HCT116 (cell line): ENCODE results near the gene HEATR5A. TPM values are rescaled to one million over a fixed set of nuclear protein-coding genes. Genes with fewer than 3 reads are reported as not detected.
"Not testable (repeated sequence)": the region's sequence is repeated elsewhere in the genome, so short reads cannot be mapped to it uniquely, and the experiment has no call there.

Source experiments
- ATAC-seq: fragments of 200-7000 bp; cut with Tn5 transposase; 2 replicates; pipeline ENCODE4 v1.9.1; 2020; ENCODE audit warnings: mild to moderate bottlenecking, moderate library complexity
- BruUV-seq: library from RNA; stranded (reverse); fragments of 400-500 nt; replicated peaks from 2 replicates; lab custom pipeline; 2021; lab: Mats Ljungman, UMichigan
- CTCF ChIA-PET: fragments of 300-600 bp; sonication (Branson Sonifier 250); formaldehyde crosslinking; loops from one replicate; lab custom pipeline; 2021; ENCODE audit warnings: antibody characterized with exemption; lab: Charles Lee
- POLR2A ChIA-PET: fragments of 300-600, 350-600 bp; sonication (Branson Sonifier 250); formaldehyde crosslinking; loops from one replicate; lab custom pipeline; 2021; ENCODE audit warnings: antibody characterized with exemption; lab: Charles Lee
- RAD21 ChIA-PET, 2 experiments: fragments of 300-600 bp; sonication (Branson Sonifier 250); formaldehyde crosslinking; loops; one replicate each; lab custom pipeline; 2023; ENCODE audit warnings: low total read pairs in 2 of 2; ENCODE audit not compliant: uncharacterized antibody in 2 of 2, unreplicated experiment in 2 of 2, low non-redundant PET in 1 of 2; lab: Charles Lee
- DNase-seq: peaks from one replicate; pipeline ENCODE4 v3.0.0-alpha.2; 2010; ENCODE audit warnings: low read depth, low spot score
- H2AFZ ChIP-seq: fragments of 200-600 bp; shearing (Covaris generic), sonication (generic); 2 replicates; pipeline ENCODE4 v1.6.1; 2017; ENCODE audit warnings: low read depth, mixed run types, mixed read lengths, antibody characterized with exemption, low read length; ENCODE audit not compliant: poor library complexity, severe bottlenecking
- H3K27ac ChIP-seq: 2 replicates; pipeline ENCODE4 v1.5.1; 2012; ENCODE audit warnings: low read depth, low read length
- H3K27me3 ChIP-seq: fragments of 200-600 bp; sonication (generic); 2 replicates; pipeline ENCODE4 v1.6.1; 2016; ENCODE audit warnings: mixed run types, low read length, mixed read lengths; ENCODE audit not compliant: insufficient read depth
- H3K36me3 ChIP-seq, 2 experiments: fragments of 200-500 bp in 1 of 2; fragments of 200-600 bp in 1 of 2; sonication (Bioruptor generic) in 1 of 2; sonication (generic) in 1 of 2; 2 replicates each; pipeline versions ENCODE4 v1.5.1 to v1.6.1; 2014 to 2016; ENCODE audit warnings: low read length in 2 of 2, inconsistent platforms in 1 of 2, mixed read lengths in 1 of 2, mixed run types in 1 of 2; ENCODE audit not compliant: insufficient read depth in 2 of 2, control insufficient read depth in 1 of 2
- H3K4me1 ChIP-seq, 2 experiments: fragments of 200-600 bp in 1 of 2; sonication (generic) in 1 of 2; 2 replicates each; pipeline versions ENCODE4 v1.5.1 to v1.6.1; 2012 to 2017; ENCODE audit warnings: low read length in 2 of 2, inconsistent platforms in 1 of 2, mild to moderate bottlenecking in 1 of 2, mixed read lengths in 1 of 2, mixed run types in 1 of 2, moderate library complexity in 1 of 2; ENCODE audit not compliant: insufficient read depth in 2 of 2, control insufficient read depth in 1 of 2
- H3K4me2 ChIP-seq: fragments of 200-600 bp; sonication (generic); 2 replicates; pipeline ENCODE4 v1.6.1; 2017; ENCODE audit warnings: mixed run types, low read length, mixed read lengths
- H3K4me3 ChIP-seq, 2 experiments: fragments of 200-600 bp in 1 of 2; sonication (generic) in 1 of 2; replicated peaks in 1 of 2; 2 replicates each; pipeline ENCODE4 v1.5.1; 2011 to 2016; ENCODE audit warnings: low read length in 2 of 2, control low read depth in 1 of 2, low read depth in 1 of 2, mild to moderate bottlenecking in 1 of 2, mixed read lengths in 1 of 2, mixed run types in 1 of 2
- H3K79me2 ChIP-seq: fragments of 200-600 bp; sonication (generic); 2 replicates; pipeline ENCODE4 v1.6.1; 2017; ENCODE audit warnings: mild to moderate bottlenecking, mixed run types, low read length, moderate library complexity, mixed read lengths; ENCODE audit not compliant: insufficient read depth
- H3K9ac ChIP-seq: fragments of 200-600 bp; sonication (generic); 2 replicates; pipeline ENCODE4 v1.6.1; 2016; ENCODE audit warnings: low read length, mixed read lengths
- H3K9me2 ChIP-seq: fragments of 200-600 bp; sonication (generic), shearing (Covaris generic); 2 replicates; pipeline ENCODE4 v1.6.1; 2017; ENCODE audit warnings: mixed run types, mild to moderate bottlenecking, moderate library complexity; ENCODE audit not compliant: insufficient read depth
- H3K9me3 ChIP-seq, 2 experiments: fragments of 200-500 bp in 1 of 2; fragments of 200-600 bp in 1 of 2; sonication (Bioruptor generic) in 1 of 2; sonication (generic) in 1 of 2; 2 replicates each; pipeline ENCODE4 v1.6.1; 2014 to 2017; ENCODE audit warnings: low read length in 2 of 2, mixed read lengths in 2 of 2, inconsistent platforms in 1 of 2, low read depth in 1 of 2, mild to moderate bottlenecking in 1 of 2, mixed run types in 1 of 2, moderate library complexity in 1 of 2; ENCODE audit not compliant: control insufficient read depth in 1 of 2, insufficient read depth in 1 of 2
- H4K20me1 ChIP-seq: fragments of 200-600 bp; sonication (generic), shearing (Covaris generic); 2 replicates; pipeline ENCODE4 v1.6.1; 2017; ENCODE audit warnings: mixed run types, mild to moderate bottlenecking, moderate library complexity; ENCODE audit not compliant: insufficient read depth
- ATF3 ChIP-seq: IDR thresholded peaks from 2 replicates; pipeline ENCODE4 v1.6.1; 2012
- CBX3 ChIP-seq: IDR thresholded peaks from 2 replicates; pipeline ENCODE4 v1.6.1; 2012; ENCODE audit warnings: low read depth
- CEBPB ChIP-seq: IDR thresholded peaks from 2 replicates; pipeline ENCODE4 v1.6.1; 2012; ENCODE audit warnings: low read depth
- EZH2 ChIP-seq: fragments of 200-600 bp; sonication (generic); IDR thresholded peaks from 2 replicates; pipeline ENCODE4 v1.6.1; 2017; ENCODE audit warnings: antibody characterized with exemption, mixed run types
- FOSL1 ChIP-seq: IDR thresholded peaks from 2 replicates; pipeline ENCODE4 v1.6.1; 2012; ENCODE audit warnings: low read depth
- JUND ChIP-seq: IDR thresholded peaks from 2 replicates; pipeline ENCODE4 v1.6.1; 2012
- MAX ChIP-seq: IDR thresholded peaks from 2 replicates; pipeline ENCODE4 v1.6.1; 2012
- POLR2A ChIP-seq: IDR thresholded peaks from 2 replicates; pipeline ENCODE4 v1.7.0; 2011; ENCODE audit warnings: borderline replicate concordance; ENCODE audit not compliant: insufficient read depth, insufficient read length; ENCODE audit errors: extremely low read depth
- RAD21 ChIP-seq: IDR thresholded peaks from 2 replicates; pipeline ENCODE4 v1.6.1; 2012; ENCODE audit warnings: low read depth, mild to moderate bottlenecking
- SIN3A ChIP-seq: IDR thresholded peaks from 2 replicates; pipeline ENCODE4 v1.6.1; 2012; ENCODE audit warnings: low read depth
- SP1 ChIP-seq: IDR thresholded peaks from 2 replicates; pipeline ENCODE4 v1.6.1; 2012; ENCODE audit warnings: low read depth
- ZNF274 ChIP-seq: fragments of 200-500 bp; sonication (Bioruptor generic); IDR thresholded peaks from 2 replicates; pipeline ENCODE4 v1.6.1; 2014; ENCODE audit warnings: mild to moderate bottlenecking, low read depth, low read length, inconsistent platforms
- intact Hi-C: fragments of 100-400 bp; cut with micrococcal nuclease; formaldehyde crosslinking; loops from 2 replicates; pipeline ENCODE4 v1.10.0; 2022
- total RNA-seq: library from RNA; stranded (reverse); gene quantifications from one replicate; pipeline ENCODE4 v1.2.1, GENCODE V29; 2021; ENCODE audit not compliant: unreplicated experiment

The HEATR5A gene
- total RNA-seq, 1 experiment from 2014 or later = 20.9 TPM

- no peak for ATAC-seq
- BruUV-seq = no TSS peak
- no peak overlapping the region for H3K4me2 ChIP-seq
Measured at GRCh38 chr14:31382221-31382620, 38.1 kb downstream of the HEATR5A start.

GRCh38 chr14:31380106-31380505, 40.2 kb downstream of the HEATR5A start:
- RAD21 ChIA-PET = no interaction called here
- ATAC-seq (no peak), DNase-seq (no peak)
- TF ChIP-seq EZH2 = no peak
- no peak for TF ChIP-seq ZNF274
- no peak for TF ChIP-seq SIN3A
- no peak for TF ChIP-seq SP1
- no peak for TF ChIP-seq FOSL1
- no peak for TF ChIP-seq RAD21
- TF ChIP-seq, all 23 proteins: peak for 0
- ChIA-PET POLR2A (no interaction called here), CTCF (no interaction called here)
- Histone ChIP-seq H3K4me3 (no peak overlapping the region), H3K9me2 (no peaks in the 10 kb centered on the region), H3K36me3 (no peaks in the 10 kb centered on the region), H3K9ac (no peak overlapping the region), H3K27me3 (no peaks in the 10 kb centered on the region), H4K20me1 (no peaks in the 10 kb centered on the region), H3K79me2 (no peaks in the 10 kb centered on the region), H3K9me3 (no peaks in the 10 kb centered on the region), H3K27ac (no peak overlapping the region), H2AFZ (no peak overlapping the region), H3K4me1 (peaks cover 6 to 7% of the 10 kb centered on the region in 2 experiments; a peak in 3 of 4 replicates), H3K4me2 (no peak overlapping the region)
- BruUV-seq = no TSS peak
- intact Hi-C loops = no loop called here

More at GRCh38 chr14:31382221-31382620, 38.1 kb downstream of the HEATR5A start:
- no peak for DNase-seq
- Histone ChIP-seq H3K27me3 (no peaks in the 10 kb centered on the region), H3K9me3 (no peaks in the 10 kb centered on the region), H3K9ac (no peak overlapping the region)
- no peak for TF ChIP-seq CEBPB
- TF ChIP-seq POLR2A = no peak
- no peak for TF ChIP-seq JUND
- TF ChIP-seq MAX = no peak
- TF ChIP-seq ATF3 = no peak
- no peak for TF ChIP-seq SIN3A
- TF ChIP-seq CBX3 = no peak
- TF ChIP-seq, all 23 proteins: peak for 0
- Histone ChIP-seq H3K4me3 (no peak overlapping the region), H3K27ac (no peak overlapping the region), H3K9me2 (no peaks in the 10 kb centered on the region), H3K4me1 (peaks cover 6 to 7% of the 10 kb centered on the region in 2 experiments; a peak in 3 of 4 replicates), H2AFZ (no peak overlapping the region), H3K36me3 (no peaks in the 10 kb centered on the region), H4K20me1 (no peaks in the 10 kb centered on the region), H3K79me2 (no peaks in the 10 kb centered on the region)
- POLR2A ChIA-PET = no interaction called here
- CTCF ChIA-PET = interaction anchor here (1.0 kb wide), 1 partner anchor 872 kb away, joined by 3 read pairs; no protein-coding TSS in a partner anchor
- RAD21 ChIA-PET = no interaction called here
- intact Hi-C loops = no loop called here

- RAD21 ChIA-PET, H3K4me2 ChIP-seq, H3K36me3 ChIP-seq, DNase-seq, H3K79me2 ChIP-seq, H3K27ac ChIP-seq, CTCF ChIA-PET, H3K9me2 ChIP-seq, H3K27me3 ChIP-seq, ATAC-seq, H3K9ac ChIP-seq, H3K9me3 ChIP-seq, H2AFZ ChIP-seq, H3K4me1 ChIP-seq, intact Hi-C loops, H3K4me3 ChIP-seq, H4K20me1 ChIP-seq, BruUV-seq: not testable (repeated sequence)
- POLR2A ChIA-PET = interaction anchor here (1.5 kb wide), 1 partner anchor 41 kb away, joined by 4 read pairs; the partner anchor contains the start of gene HEATR5A
Measured at GRCh38 chr14:31379125-31379947, 41.0 kb downstream of the HEATR5A start.
